ENCODE measurements around the gene RHO.

DNA sequence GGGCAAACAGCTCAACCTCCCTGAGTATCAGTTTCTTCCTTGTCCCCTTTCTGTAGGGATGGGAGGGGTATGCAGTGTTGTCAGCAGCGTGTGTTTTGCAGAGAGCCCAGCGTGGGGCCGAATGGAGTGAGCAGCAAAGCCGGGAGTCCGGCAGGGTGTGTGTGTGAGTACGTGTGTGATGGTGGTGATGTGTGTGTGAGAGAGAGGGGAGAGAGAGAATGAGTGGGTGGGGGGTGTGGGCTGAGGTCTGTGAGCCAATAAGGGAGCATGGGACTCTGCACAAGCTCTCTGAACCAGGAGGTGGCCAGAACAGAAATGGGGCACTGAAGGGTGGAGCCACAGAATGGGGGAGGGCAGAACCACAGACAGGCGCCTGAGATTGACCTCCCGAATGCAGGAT is 44.6 kb upstream of the RHO start:
- TF ChIP-seq CTCF (IDR thresholded peaks at IDR 0.05): no peak
- TF ChIP-seq EZH2 (IDR thresholded peaks at IDR 0.05; ENCODE audit: borderline replicate concordance, insufficient read depth, low read depth, low read length, poor library complexity, severe bottlenecking): no peak

Measured in B cell (primary cell).